Ramos (cell line): ENCODE measurements around the gene RIMBP3C.
"Not testable (repeated sequence)": the region's sequence is repeated elsewhere in the genome, so short reads cannot be mapped to it uniquely, and the experiment has no call there.

ENCODE experiments used
- in situ Hi-C: fragments of 300-500 bp; cut with MboI; formaldehyde crosslinking; loops from one replicate; pipeline ENCODE4 v1.14.3; 2022; ENCODE audit warnings: low sequenced_read_pairs; ENCODE audit not compliant: unreplicated experiment

RIMBP3C gene

DNA sequence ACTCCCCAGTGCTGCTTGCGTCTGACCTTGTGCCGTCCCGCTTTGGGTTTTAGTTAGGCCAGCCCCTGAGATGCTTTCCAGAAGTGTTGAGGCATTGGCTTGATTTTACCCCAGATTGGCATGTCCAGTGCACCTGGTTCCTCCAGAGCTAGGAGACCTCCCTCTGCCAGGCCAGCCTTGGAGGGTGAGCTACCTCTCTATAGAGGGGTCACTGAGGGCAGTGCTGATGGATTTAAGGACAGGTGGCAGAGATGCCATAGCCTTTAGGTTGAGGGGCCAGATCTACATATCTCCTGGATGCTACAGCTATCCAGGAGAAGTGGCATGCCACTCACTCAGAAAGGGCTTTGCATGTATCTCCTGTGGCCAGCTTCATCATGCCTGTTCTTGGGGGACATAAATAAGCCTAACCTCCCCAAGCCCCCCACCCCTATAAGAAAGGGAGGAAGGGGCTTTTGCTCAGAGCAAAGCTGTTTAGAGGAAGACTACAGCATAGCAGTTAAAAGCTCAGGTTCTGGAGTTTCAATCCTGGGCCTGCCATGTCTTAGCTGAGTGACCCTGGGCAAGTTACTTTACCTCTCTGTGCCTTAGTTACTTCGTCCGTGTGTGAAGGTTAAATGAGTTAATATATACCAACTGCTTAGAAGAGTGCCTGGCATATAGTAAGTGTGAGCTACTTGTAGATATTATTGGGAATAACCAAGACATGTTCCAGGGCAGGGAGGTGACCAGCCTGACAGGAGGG is 22.7 kb upstream of the RIMBP3C start:
- in situ Hi-C loops: no loop called here

DNA sequence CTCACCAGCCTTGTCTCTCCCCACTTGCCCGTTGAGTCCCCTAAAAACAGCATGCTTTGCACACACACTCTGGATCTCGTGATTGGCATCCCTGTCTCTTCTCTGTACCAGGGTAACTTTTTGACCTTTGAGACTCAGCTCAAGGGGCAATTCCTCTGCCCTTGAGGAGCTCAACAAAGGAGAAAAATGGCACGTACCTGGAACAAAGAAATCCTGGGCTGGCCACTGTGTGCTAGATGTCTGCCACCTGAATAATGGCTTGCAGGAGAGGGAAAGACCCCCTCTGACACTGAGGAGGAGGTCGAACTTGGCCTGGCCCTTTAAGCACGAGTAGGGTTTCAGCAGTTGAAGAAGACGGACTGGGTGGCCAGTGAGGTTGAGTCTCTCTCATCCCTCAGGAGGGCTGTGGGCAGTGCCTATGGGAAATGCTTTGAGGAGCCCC is 22.1 kb upstream of the RIMBP3C start:
- in situ Hi-C loops: no loop called here

DNA sequence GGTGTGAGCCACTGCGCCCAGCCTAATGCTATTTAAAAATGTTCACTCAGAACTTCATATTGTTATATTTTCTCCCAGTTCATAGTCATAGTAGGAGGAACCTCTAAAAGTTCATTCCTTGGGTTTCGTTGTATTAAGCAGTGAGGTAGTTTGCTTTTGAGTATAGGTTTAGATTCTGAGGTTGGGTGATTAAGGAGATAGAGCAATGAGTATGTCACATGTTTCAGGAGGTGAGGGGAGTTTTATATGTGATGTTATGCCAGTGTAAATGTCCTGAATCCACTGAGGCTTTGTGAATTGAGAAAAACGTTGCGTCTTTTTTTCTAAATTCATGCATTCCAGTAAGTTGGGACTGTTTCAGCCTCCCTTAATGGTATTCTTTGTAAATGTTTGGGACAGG is 20.4 kb upstream of the RIMBP3C start:
- in situ Hi-C loops: no loop called here

DNA sequence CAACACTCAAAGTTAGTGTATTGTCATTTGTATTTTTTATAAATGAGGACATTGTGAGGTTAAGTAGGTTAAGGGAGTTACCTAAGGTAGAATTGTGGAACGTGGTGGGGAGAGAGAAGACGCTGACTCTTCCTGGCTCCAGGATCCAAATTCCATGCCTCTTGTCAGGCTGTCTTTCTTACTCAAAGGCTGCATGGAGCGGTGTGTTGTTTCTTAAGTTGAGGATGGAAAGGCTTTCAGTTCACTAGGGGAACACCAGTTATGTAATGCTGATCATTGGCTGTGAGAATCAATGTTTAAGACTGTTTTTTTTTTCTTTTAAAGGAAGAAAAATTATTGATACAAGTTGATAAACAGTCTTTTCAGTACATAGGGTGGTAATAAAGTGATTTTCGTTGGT is 19.1 kb upstream of the RIMBP3C start:
- in situ Hi-C loops: no loop called here

DNA sequence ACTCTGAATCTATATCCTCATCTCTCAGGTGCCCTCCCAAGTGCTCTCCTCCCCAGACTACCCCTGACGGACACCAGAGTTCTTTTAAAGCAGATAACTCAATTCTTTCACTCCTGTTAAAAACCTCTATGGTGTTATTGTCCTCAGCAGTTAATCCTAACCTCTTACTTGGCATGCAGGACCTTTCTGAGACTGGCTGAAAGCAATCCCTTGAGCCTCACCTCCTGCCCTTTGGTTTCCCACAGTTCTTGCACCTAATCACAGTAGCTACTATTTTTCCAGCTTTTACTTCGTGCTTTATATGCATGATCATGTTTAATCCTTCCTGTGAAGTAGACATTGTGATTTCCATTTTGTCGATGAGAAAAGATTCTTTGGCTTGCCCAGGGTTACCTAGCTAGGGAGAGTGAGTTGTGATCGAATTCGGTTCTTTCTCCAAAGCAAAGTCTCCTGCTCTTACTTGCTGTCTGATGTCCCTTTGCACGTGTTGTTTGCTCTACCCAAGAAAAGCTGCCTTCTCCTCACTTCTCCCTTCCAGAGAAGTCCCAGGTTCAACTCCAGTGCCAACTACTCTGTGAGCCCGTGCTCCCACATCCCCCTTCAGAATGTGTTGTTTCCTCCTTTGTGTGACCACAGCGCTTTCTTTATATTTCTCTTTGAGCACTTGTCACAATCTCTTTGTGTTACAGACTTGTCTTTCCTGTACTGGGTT is 18.4 kb upstream of the RIMBP3C start:
- in situ Hi-C loops: no loop called here

- in situ Hi-C loops: not testable (repeated sequence)
These were observed 17.8 kb upstream of the RIMBP3C start for GRCh38 chr22:21569076-21569427.

DNA sequence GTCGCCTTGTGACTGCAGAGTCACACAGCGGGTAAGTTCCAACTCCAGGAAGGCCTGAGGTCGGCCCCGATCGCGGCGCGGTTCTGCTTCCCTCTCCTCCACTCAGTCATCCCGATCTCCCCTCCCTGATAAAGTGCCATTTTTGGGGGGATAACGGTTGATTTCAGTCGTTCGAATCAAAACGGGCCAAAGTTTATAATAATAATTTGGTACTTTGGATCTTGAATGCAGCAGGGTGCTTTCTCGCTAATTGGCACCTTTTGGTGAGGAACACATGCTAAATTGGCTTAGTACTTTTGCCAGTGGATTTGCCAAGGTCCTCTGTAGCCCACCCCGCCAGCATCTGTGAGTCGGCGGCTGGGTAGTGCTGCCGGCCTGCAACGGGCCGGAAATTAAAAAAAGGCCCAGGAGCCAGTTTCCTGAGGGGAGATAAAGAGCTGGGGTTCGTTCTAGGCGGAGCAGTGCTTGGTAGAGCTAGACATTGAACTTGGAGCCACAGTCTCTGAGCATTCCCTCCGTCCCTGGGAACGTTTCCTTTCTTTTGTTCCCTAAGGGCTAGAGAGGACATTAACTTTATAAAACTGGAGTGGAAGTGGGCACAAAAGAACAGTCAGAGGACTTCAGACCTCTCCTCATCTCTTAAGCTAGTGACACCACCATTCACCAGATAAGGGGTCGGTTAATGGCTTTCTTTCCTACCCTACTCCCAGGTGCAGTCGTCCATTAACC is 17.2 kb upstream of the RIMBP3C start:
- in situ Hi-C loops: no loop called here

DNA sequence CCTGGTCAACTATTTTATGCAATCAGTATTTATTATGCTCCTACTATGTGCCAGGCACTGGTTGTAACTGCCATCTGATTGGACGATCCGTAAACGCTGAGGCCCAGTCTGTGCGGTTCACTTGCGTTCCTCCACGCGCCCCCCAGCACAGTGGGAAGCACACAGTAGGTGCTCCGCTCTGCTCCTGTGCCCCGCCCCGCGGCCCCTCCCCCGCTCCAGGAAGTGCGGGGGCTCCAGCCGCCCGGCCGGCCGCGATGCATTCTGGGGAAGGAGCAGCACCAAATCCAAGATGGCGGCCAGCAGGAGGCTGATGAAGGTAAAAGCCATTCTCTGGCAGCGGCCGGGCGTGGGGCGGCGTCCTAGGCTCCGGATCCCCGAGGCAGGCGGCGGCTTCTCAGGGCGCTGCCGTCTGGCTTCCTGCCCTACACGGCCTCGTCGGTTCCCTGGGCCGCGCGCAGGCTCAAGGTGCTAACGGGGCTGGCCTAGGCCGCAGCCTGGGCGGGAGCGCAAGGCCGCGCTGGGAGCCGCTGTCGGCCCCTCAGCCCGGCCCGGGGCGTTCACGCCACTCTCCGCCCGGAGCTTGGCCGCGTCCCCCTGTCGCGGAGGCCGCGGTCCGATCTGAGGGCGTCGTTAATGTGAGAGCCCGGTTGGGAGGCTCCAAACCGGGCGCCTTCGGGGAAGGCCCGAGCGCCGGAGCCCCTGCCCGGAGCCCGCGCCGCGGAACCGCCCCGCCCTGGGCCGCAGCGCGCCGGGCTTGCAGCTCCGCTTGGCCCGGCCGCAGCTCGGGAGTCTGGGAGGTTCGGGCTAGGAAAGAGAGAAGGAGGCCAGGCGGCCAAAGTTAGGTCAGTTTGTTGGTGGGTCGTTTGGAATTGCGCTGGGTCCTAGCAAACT is 16.4 kb upstream of the RIMBP3C start, which contains the start of gene UBE2L3:
Gene UBE2L3 (plus strand): TSS at position 259 of the 891 bp plus-strand sequence. CDS start 31 bp downstream, at position 290.
- in situ Hi-C loops: no loop called here

- in situ Hi-C loops: no loop called here
These were observed 13.2 kb upstream of the RIMBP3C start for GRCh38 chr22:21564411-21564810.

DNA sequence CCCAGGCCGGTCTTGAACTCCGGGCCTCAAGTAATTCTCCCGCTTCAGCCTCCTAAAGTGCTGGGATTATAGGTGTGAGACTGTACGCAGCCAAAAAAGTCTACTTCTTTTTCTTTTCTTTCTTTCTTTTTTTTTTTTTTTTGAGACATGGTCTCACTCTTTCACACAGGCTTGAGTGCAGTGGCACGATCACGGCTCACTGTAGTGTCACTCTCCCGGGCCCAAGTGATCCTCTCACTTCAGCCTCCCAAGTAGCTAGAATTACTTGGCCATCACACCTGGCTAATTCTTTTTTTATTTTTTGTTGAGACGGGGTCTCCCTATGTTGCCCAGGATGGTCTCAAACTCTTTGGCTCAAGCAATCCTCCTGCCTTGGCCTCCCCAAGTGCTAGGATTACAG is 12.7 kb upstream of the RIMBP3C start:
- in situ Hi-C loops: no loop called here

GRCh38 chr22:21560657-21561056 is 9.4 kb upstream of the RIMBP3C start:
- in situ Hi-C loops: not testable (repeated sequence)

DNA sequence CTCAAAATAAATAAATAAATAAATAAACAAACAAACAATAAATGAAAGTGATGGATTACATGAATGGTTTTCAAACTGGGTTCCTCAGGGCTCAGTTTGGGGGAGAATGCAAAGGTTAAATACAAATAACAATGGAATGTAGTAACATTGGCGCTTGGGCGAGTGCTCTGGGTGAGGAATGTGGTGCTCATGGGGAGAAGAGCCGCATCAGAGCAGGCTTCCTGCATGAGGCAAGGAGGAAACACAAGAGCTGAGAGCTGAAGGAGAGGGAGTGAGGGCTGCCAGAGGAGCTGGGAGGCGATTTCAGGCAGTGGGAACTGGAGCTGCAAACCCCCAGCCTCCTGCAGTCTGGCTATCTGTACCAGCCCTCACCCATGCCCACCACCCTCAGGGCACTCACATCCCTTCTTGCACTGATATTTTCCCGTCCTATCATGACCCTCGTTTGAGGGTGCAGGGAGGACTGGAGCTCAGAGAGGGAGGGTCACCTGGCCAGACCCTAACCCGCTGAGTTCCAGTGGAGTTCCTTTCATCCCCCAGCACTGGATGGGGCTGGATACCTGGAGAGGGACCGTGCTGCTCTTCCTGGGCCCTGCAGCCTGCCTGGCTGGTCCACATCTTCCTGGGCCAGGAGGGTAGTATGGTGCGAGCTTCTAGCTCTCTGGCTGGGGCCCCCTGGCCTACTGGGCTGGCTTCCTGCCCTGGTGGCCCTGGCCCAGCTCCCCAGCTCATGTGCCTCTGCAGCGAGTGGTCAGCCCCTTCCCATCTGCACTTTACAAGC is 8.3 kb upstream of the RIMBP3C start:
- in situ Hi-C loops: not testable (repeated sequence)

- in situ Hi-C loops: not testable (repeated sequence)
These were observed 598 bp downstream of the RIMBP3C start for GRCh38 chr22:21550678-21551047.

- in situ Hi-C loops: not testable (repeated sequence)
These were observed 1.1 kb downstream of the RIMBP3C start for GRCh38 chr22:21550008-21550677.

- in situ Hi-C loops: not testable (repeated sequence)
These were observed 1.7 kb downstream of the RIMBP3C start for GRCh38 chr22:21549558-21549957.

GRCh38 chr22:21544432-21545322 is 6.6 kb downstream of the RIMBP3C start:
- in situ Hi-C loops: not testable (repeated sequence)

GRCh38 chr22:21539862-21540261 is 11.4 kb downstream of the RIMBP3C start:
- in situ Hi-C loops: not testable (repeated sequence)
